LNCaP clone FGC (cell line): ENCODE results near the gene SLC24A3.
"Not testable (repeated sequence)": the region's sequence is repeated elsewhere in the genome, so short reads cannot be mapped to it uniquely, and the experiment has no call there.

Source experiments
- DNase-seq: peaks from one replicate; pipeline ENCODE4 v3.0.0-alpha.2; 2011; ENCODE audit warnings: low read depth
- H3K4me3 ChIP-seq: 2 replicates; pipeline ENCODE4 v1.5.1; 2011; ENCODE audit warnings: mild to moderate bottlenecking, low read depth, low read length, control low read depth
- TF ChIP-seq, protein P1 (sequence below): IDR thresholded peaks from 2 replicates; pipeline ENCODE4 v1.5.1; 2012; ENCODE audit warnings: mild to moderate bottlenecking; ENCODE audit not compliant: control insufficient read depth, insufficient read depth; ENCODE audit errors: extremely low read depth

The SLC24A3 gene

GRCh38 chr20:19668418-19668817, 456.0 kb downstream of the SLC24A3 start:
- TF ChIP-seq, protein P1, sequence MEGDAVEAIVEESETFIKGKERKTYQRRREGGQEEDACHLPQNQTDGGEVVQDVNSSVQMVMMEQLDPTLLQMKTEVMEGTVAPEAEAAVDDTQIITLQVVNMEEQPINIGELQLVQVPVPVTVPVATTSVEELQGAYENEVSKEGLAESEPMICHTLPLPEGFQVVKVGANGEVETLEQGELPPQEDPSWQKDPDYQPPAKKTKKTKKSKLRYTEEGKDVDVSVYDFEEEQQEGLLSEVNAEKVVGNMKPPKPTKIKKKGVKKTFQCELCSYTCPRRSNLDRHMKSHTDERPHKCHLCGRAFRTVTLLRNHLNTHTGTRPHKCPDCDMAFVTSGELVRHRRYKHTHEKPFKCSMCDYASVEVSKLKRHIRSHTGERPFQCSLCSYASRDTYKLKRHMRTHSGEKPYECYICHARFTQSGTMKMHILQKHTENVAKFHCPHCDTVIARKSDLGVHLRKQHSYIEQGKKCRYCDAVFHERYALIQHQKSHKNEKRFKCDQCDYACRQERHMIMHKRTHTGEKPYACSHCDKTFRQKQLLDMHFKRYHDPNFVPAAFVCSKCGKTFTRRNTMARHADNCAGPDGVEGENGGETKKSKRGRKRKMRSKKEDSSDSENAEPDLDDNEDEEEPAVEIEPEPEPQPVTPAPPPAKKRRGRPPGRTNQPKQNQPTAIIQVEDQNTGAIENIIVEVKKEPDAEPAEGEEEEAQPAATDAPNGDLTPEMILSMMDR, result no peak
- H3K4me3 ChIP-seq, result no peak overlapping the region
- DNase-seq, result no peak

GRCh38 chr20:19670829-19671228, 458.4 kb downstream of the SLC24A3 start:
- no peak overlapping the region for H3K4me3 ChIP-seq
- TF ChIP-seq, protein P1, result no peak
- no peak for DNase-seq

DNA sequence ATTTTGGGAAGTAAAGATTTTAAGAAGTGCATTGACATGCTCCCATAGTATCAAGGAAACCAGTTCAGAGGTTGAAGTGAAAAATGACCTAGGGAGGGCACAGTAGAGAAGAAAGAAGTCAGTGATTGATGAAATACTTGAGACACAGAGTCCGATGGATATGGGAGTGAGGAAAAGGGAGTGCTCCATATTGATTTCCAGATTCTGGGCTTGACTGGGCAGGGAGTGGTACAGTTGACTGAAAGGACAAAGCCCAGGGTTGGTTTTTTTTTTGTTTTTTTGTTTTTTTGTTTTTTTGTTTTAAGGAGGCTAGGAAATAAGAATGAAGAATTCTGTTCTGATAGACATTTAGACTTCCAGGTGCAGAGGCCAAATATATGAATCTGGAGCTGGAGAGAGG, 458.9 kb downstream of the SLC24A3 start:
- TF ChIP-seq, protein P1, result no peak
- no peak overlapping the region for H3K4me3 ChIP-seq

GRCh38 chr20:19672498-19672897, 460.1 kb downstream of the SLC24A3 start:
- DNase-seq, result no peak
- TF ChIP-seq, protein P1, result no peak
- no peak overlapping the region for H3K4me3 ChIP-seq

More for the DNA sequence above, 458.9 kb downstream of the SLC24A3 start:
- DNase-seq, result no peak

DNA sequence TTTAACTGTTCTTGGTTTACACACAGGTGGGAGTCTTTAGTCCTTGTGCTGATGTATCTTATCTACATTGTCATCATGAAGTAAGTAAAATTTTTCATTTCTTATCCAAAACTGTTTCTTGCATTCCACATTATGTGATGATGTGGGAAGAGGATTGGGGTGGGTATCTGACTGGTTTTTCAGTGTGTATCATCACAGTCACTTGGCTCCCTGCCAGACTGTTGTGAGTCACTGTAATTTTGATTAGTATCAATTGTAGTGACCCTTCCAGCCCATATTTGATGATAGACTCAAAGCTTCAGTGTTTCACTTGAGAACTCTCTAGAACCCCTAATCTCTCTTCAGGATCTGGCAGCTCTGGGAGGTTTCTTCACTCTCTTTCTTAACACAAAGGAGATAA, 461.1 kb downstream of the SLC24A3 start:
- DNase-seq, result no peak
- TF ChIP-seq, protein P1, result no peak
- H3K4me3 ChIP-seq, result no peak overlapping the region

GRCh38 chr20:19676202-19676601, 463.8 kb downstream of the SLC24A3 start:
- no peak overlapping the region for H3K4me3 ChIP-seq
- DNase-seq, result no peak
- TF ChIP-seq, protein P1, result no peak

DNA sequence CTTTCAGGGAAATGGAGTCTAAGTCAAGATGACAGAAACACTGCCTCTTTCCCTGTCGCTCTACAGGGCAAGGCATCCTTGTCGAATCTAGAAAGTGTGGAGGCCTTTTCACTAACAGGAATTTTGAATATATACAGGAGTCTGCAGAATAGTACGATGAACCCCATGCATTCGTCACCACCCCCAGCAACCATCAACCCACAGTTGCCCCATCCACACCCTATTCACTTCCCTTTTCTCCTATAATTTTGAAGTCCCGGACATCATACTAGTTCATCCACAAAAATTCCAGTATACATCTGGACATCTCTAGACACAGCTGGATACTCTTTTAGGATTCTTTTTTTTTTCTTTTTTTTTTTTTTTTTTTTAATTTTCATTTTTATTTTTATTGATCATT, 464.9 kb downstream of the SLC24A3 start:
- TF ChIP-seq, protein P1, result no peak
- DNase-seq, result no peak
- H3K4me3 ChIP-seq, result no peak overlapping the region

DNA sequence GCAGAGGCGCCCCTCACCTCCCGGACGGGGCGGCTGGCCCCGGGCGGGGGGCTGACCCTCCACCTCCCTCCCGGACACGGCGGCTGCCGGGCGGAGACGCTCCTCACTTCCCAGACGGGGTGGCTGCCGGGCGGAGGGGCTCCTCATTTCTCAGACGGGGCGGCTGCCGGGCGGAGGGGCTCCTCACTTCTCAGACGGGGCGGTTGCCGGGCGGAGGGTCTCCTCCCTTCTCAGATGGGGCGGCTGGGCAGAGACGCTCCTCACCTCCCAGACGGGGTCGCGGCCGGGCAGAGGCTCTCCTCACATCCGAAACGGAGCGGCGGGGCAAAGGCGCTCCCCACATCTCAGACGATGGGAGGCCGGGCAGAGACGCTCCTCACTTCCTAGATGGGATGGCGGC, 466.1 kb downstream of the SLC24A3 start:
- not testable (repeated sequence) for H3K4me3 ChIP-seq, DNase-seq
